ENCODE measurements around the gene SCAP. TPM values are rescaled to one million over a fixed set of nuclear protein-coding genes. Genes with fewer than 3 reads are reported as not detected.

The SCAP gene
- total and polyA plus RNA-seq, 2 of the 13 experiments (the other 11 are each of a cell fraction or from before 2014, with no cell fraction given) = 40.4 to 53.3 TPM

DNA sequence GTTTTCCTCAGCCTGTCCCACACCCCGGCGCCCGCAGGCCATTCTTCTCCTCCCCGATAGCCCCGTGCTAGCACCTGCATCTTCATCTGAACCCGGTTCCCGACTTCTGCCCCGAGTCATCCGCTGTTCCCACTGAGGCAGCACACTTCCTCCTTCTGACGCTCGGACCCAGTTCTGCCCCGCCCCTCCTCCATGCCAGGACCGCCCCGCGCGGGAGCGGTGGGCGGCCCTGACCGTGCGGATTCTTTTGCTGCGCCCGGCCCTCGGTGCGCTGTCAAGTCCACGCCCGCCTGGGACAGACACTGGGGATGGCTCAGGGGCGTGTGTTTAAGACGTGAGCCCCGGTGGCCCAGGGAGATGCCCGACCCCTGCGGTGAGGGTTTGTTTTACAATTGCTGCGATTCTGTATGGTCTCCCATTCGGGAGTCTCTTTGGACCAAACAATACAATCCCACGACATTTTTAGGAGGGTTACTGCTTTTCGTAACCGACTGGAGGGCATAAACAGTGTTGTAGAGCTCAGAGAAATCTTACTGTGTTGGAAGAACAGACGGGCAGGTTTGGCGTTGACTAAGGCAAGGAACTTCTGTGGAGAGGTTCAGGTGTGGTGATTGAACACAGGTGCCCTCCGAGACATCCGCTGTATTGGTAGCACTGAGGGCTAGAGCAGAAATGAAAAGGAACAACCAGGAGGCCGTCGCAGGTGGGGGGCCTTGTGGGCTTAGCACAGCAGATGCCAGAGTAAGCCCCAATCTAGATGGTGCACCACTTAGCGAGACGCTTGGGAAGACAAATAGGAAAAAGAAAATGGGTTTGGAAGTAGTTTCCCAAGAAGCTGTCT, 94.2 kb downstream of the SCAP start (continued):
- TF ChIP-seq, protein P1, sequence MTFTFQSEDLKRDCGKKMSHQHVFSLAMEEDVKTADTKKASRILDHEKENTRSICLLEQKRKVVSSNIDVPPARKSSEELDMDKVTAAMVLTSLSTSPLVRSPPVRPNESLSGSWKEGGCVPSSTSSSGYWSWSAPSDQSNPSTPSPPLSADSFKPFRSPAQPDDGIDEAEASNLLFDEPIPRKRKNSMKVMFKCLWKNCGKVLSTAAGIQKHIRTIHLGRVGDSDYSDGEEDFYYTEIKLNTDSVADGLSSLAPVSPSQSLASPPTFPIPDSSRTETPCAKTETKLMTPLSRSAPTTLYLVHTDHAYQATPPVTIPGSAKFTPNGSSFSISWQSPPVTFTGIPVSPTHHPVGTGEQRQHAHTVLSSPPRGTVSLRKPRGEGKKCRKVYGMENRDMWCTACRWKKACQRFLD (CRISPR knock-in tag; IDR thresholded peaks at IDR 0.05; ENCODE audit: borderline replicate concordance) = no peak
- TF ChIP-seq, protein P2, sequence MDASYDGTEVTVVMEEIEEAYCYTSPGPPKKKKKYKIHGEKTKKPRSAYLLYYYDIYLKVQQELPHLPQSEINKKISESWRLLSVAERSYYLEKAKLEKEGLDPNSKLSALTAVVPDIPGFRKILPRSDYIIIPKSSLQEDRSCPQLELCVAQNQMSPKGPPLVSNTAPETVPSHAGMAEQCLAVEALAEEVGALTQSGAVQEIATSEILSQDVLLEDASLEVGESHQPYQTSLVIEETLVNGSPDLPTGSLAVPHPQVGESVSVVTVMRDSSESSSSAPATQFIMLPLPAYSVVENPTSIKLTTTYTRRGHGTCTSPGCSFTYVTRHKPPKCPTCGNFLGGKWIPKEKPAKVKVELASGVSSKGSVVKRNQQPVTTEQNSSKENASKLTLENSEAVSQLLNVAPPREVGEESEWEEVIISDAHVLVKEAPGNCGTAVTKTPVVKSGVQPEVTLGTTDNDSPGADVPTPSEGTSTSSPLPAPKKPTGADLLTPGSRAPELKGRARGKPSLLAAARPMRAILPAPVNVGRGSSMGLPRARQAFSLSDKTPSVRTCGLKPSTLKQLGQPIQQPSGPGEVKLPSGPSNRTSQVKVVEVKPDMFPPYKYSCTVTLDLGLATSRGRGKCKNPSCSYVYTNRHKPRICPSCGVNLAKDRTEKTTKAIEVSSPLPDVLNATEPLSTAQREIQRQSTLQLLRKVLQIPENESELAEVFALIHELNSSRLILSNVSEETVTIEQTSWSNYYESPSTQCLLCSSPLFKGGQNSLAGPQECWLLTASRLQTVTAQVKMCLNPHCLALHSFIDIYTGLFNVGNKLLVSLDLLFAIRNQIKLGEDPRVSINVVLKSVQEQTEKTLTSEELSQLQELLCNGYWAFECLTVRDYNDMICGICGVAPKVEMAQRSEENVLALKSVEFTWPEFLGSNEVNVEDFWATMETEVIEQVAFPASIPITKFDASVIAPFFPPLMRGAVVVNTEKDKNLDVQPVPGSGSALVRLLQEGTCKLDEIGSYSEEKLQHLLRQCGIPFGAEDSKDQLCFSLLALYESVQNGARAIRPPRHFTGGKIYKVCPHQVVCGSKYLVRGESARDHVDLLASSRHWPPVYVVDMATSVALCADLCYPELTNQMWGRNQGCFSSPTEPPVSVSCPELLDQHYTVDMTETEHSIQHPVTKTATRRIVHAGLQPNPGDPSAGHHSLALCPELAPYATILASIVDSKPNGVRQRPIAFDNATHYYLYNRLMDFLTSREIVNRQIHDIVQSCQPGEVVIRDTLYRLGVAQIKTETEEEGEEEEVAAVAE (CRISPR knock-in tag; IDR thresholded peaks at IDR 0.05; ENCODE audit: borderline replicate concordance) = no peak
- TF ChIP-seq, protein P3, sequence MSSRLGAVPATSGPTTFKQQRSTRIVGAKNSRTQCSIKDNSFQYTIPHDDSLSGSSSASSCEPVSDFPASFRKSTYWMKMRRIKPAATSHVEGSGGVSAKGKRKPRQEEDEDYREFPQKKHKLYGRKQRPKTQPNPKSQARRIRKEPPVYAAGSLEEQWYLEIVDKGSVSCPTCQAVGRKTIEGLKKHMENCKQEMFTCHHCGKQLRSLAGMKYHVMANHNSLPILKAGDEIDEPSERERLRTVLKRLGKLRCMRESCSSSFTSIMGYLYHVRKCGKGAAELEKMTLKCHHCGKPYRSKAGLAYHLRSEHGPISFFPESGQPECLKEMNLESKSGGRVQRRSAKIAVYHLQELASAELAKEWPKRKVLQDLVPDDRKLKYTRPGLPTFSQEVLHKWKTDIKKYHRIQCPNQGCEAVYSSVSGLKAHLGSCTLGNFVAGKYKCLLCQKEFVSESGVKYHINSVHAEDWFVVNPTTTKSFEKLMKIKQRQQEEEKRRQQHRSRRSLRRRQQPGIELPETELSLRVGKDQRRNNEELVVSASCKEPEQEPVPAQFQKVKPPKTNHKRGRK (CRISPR knock-in tag; IDR thresholded peaks at IDR 0.05) = no peak
- TF ChIP-seq, protein P4, sequence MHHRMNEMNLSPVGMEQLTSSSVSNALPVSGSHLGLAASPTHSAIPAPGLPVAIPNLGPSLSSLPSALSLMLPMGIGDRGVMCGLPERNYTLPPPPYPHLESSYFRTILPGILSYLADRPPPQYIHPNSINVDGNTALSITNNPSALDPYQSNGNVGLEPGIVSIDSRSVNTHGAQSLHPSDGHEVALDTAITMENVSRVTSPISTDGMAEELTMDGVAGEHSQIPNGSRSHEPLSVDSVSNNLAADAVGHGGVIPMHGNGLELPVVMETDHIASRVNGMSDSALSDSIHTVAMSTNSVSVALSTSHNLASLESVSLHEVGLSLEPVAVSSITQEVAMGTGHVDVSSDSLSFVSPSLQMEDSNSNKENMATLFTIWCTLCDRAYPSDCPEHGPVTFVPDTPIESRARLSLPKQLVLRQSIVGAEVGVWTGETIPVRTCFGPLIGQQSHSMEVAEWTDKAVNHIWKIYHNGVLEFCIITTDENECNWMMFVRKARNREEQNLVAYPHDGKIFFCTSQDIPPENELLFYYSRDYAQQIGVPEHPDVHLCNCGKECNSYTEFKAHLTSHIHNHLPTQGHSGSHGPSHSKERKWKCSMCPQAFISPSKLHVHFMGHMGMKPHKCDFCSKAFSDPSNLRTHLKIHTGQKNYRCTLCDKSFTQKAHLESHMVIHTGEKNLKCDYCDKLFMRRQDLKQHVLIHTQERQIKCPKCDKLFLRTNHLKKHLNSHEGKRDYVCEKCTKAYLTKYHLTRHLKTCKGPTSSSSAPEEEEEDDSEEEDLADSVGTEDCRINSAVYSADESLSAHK (CRISPR knock-in tag; IDR thresholded peaks at IDR 0.05; ENCODE audit: borderline replicate concordance) = no peak
- TF ChIP-seq, protein P5, sequence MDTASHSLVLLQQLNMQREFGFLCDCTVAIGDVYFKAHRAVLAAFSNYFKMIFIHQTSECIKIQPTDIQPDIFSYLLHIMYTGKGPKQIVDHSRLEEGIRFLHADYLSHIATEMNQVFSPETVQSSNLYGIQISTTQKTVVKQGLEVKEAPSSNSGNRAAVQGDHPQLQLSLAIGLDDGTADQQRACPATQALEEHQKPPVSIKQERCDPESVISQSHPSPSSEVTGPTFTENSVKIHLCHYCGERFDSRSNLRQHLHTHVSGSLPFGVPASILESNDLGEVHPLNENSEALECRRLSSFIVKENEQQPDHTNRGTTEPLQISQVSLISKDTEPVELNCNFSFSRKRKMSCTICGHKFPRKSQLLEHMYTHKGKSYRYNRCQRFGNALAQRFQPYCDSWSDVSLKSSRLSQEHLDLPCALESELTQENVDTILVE (CRISPR knock-in tag; IDR thresholded peaks at IDR 0.05) = no peak; the same call in 1 of the 2 replicates
- TF ChIP-seq ATF7 (IDR thresholded peaks at IDR 0.05) = no peak
- TF ChIP-seq ATF7 (CRISPR knock-in tag; IDR thresholded peaks at IDR 0.05) = no peak
- no peak for TF ChIP-seq GFI1 (CRISPR knock-in tag; IDR thresholded peaks at IDR 0.05; ENCODE audit: borderline replicate concordance)
- TF ChIP-seq NBN (conservative IDR thresholded peaks at IDR 0.05) = no peak
- peak; percentile 36; the same call in 1 of the 2 replicates for TF ChIP-seq ZBTB7B (CRISPR knock-in tag; IDR thresholded peaks at IDR 0.05)
- TF ChIP-seq ZKSCAN8 (CRISPR knock-in tag; IDR thresholded peaks at IDR 0.05; ENCODE audit: borderline replicate concordance) = no peak
- TF ChIP-seq, protein P6, sequence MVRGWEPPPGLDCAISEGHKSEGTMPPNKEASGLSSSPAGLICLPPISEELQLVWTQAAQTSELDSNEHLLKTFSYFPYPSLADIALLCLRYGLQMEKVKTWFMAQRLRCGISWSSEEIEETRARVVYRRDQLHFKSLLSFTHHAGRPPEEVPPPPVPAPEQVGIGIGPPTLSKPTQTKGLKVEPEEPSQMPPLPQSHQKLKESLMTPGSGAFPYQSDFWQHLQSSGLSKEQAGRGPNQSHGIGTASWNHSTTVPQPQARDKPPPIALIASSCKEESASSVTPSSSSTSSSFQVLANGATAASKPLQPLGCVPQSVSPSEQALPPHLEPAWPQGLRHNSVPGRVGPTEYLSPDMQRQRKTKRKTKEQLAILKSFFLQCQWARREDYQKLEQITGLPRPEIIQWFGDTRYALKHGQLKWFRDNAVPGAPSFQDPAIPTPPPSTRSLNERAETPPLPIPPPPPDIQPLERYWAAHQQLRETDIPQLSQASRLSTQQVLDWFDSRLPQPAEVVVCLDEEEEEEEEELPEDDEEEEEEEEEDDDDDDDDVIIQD (CRISPR knock-in tag; IDR thresholded peaks at IDR 0.05; ENCODE audit: low read depth) = no peak
- no peak for TF ChIP-seq HNRNPH1 (optimal IDR thresholded peaks at IDR 0.05; ENCODE audit: low read depth, low read length)
- TF ChIP-seq KAT8 (CRISPR knock-in tag; IDR thresholded peaks at IDR 0.05) = no peak
- TF ChIP-seq ZNF605 (CRISPR knock-in tag; IDR thresholded peaks at IDR 0.05) = no peak
- TF ChIP-seq SETDB1 (CRISPR knock-in tag; IDR thresholded peaks at IDR 0.05; ENCODE audit: borderline replicate concordance) = no peak

Measured in HepG2 (cell line).